Suprapubic skin (tissue), 4 donors: Measurements from ENCODE around the gene ILDR2. TPM values are rescaled to one million over a fixed set of nuclear protein-coding genes. Genes with fewer than 3 reads are reported as not detected.

ENCODE experiments used
- DNase-seq, 2 donors: peaks; one replicate each; pipeline ENCODE4 v3.0.0-alpha.2; 2019; ENCODE audit warnings: low spot score in 2 of 2
- H3K27ac ChIP-seq: fragments of 200-600 bp; sonication (generic); one replicate; pipeline ENCODE4 v1.5.1; 2019
- H3K27me3 ChIP-seq: fragments of 200-600 bp; sonication (generic); one replicate; pipeline ENCODE4 v1.5.1; 2019
- H3K36me3 ChIP-seq: fragments of 200-600 bp; sonication (generic); one replicate; pipeline ENCODE4 v1.5.1; 2019
- H3K4me1 ChIP-seq: fragments of 200-600 bp; sonication (generic); one replicate; pipeline ENCODE4 v1.5.1; 2019
- H3K4me3 ChIP-seq: fragments of 200-600 bp; sonication (generic); one replicate; pipeline ENCODE4 v1.5.1; 2019; ENCODE audit warnings: mild to moderate bottlenecking
- H3K9me3 ChIP-seq: fragments of 200-600 bp; sonication (generic); one replicate; pipeline ENCODE4 v1.5.1; 2019
- EP300 ChIP-seq: sonication (generic); formaldehyde crosslinking; IDR thresholded peaks from one replicate; pipeline ENCODE4 v1.6.1; 2017; ENCODE audit warnings: antibody characterized with exemption
- POLR2A ChIP-seq, 2 donors: fragments of 450-650 bp; IDR thresholded peaks; one replicate each; pipeline ENCODE4 v1.6.1; 2017; ENCODE audit warnings: antibody characterized with exemption in 2 of 2, mild to moderate bottlenecking in 2 of 2, moderate library complexity in 2 of 2
- POLR2AphosphoS5 ChIP-seq, 3 donors: sonication (generic); formaldehyde crosslinking; IDR thresholded peaks; one replicate each; pipeline ENCODE4 v1.6.1; 2017; ENCODE audit warnings: antibody characterized with exemption in 3 of 3
- WGBS: methylation state at CpG from one replicate; pipeline ENCODE4 v1.1.5; 2018; 5-methylcytosine and 5-hydroxymethylcytosine counted together
- total RNA-seq, 4 donors: library from RNA; depleted of rRNA; stranded (reverse); fragments of >200 nt; gene quantifications; one replicate each; pipeline ENCODE4 v1.1.0, GENCODE V29; 2016
- TF ChIP-seq, protein P1 (sequence below), 2 donors: fragments of 200-600 bp in 1 of 2; fragments of 450-650 bp in 1 of 2; sonication (generic) in 1 of 2; IDR thresholded peaks; one replicate each; pipeline ENCODE4 v1.5.1; 2016 to 2019; ENCODE audit warnings: antibody characterized with exemption in 2 of 2, mild to moderate bottlenecking in 1 of 2, moderate library complexity in 1 of 2

The ILDR2 gene
- total RNA-seq, 4 donors from 2014 or later = 0.47 to 0.70 (median 0.48) TPM; not detected in 1

GRCh38 chr1:166899769-166900168 is 75.6 kb downstream of the ILDR2 start:
- Histone ChIP-seq H3K4me3 (no peak overlapping the region), H3K27me3 (peaks cover 3% of the 10 kb centered on the region), H3K4me1 (no peaks in the 10 kb centered on the region), H3K27ac (no peak overlapping the region), H3K36me3 (no peaks in the 10 kb centered on the region), H3K9me3 (no peaks in the 10 kb centered on the region)
- no peak for DNase-seq
- TF ChIP-seq, protein P1, sequence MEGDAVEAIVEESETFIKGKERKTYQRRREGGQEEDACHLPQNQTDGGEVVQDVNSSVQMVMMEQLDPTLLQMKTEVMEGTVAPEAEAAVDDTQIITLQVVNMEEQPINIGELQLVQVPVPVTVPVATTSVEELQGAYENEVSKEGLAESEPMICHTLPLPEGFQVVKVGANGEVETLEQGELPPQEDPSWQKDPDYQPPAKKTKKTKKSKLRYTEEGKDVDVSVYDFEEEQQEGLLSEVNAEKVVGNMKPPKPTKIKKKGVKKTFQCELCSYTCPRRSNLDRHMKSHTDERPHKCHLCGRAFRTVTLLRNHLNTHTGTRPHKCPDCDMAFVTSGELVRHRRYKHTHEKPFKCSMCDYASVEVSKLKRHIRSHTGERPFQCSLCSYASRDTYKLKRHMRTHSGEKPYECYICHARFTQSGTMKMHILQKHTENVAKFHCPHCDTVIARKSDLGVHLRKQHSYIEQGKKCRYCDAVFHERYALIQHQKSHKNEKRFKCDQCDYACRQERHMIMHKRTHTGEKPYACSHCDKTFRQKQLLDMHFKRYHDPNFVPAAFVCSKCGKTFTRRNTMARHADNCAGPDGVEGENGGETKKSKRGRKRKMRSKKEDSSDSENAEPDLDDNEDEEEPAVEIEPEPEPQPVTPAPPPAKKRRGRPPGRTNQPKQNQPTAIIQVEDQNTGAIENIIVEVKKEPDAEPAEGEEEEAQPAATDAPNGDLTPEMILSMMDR (IDR thresholded peaks at IDR 0.05) = no peak
- no peak for TF ChIP-seq POLR2AphosphoS5 (IDR thresholded peaks at IDR 0.05)

GRCh38 chr1:166895766-166896165 is 79.6 kb downstream of the ILDR2 start:
- Histone ChIP-seq H3K36me3 (no peaks in the 10 kb centered on the region), H3K4me3 (no peak overlapping the region), H3K27me3 (peaks cover 3% of the 10 kb centered on the region), H3K4me1 (no peaks in the 10 kb centered on the region), H3K9me3 (no peaks in the 10 kb centered on the region), H3K27ac (no peak overlapping the region)
- no peak for DNase-seq
- 82% methylated on average over 4 of the region's 4 CpGs for WGBS
- TF ChIP-seq, protein P1 (IDR thresholded peaks at IDR 0.05) = no peak
- TF ChIP-seq POLR2AphosphoS5 (IDR thresholded peaks at IDR 0.05) (no peak), EP300 (no peak), POLR2A (IDR thresholded peaks at IDR 0.05) (no peak)

DNA sequence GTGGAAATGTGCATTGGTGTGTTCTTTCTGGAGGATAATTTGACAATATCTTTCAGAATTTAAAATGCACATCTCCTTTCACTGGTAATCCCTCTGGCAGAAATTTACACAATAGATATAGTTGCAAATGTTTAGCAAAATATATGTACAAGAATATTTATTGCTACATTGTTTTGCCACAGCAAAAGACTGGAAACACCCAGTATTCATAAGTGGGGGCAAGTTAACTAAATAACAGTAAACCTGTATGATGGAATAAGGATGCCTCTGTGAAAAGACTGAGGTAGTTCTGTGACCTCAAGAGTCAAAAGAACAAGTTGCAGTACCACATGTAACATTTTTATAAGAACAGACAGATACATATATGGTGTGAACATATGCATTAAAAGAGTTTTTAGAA is 85.6 kb downstream of the ILDR2 start:
- TF ChIP-seq POLR2A (IDR thresholded peaks at IDR 0.05) (no peak), EP300 (no peak), POLR2AphosphoS5 (IDR thresholded peaks at IDR 0.05) (no peak)
- TF ChIP-seq, protein P1 (IDR thresholded peaks at IDR 0.05) = no peak
- no peak for DNase-seq
- Histone ChIP-seq H3K27ac (no peak overlapping the region), H3K36me3 (no peaks in the 10 kb centered on the region), H3K4me3 (no peak overlapping the region), H3K27me3 (peaks cover 7% of the 10 kb centered on the region), H3K4me1 (no peaks in the 10 kb centered on the region), H3K9me3 (no peaks in the 10 kb centered on the region)

DNA sequence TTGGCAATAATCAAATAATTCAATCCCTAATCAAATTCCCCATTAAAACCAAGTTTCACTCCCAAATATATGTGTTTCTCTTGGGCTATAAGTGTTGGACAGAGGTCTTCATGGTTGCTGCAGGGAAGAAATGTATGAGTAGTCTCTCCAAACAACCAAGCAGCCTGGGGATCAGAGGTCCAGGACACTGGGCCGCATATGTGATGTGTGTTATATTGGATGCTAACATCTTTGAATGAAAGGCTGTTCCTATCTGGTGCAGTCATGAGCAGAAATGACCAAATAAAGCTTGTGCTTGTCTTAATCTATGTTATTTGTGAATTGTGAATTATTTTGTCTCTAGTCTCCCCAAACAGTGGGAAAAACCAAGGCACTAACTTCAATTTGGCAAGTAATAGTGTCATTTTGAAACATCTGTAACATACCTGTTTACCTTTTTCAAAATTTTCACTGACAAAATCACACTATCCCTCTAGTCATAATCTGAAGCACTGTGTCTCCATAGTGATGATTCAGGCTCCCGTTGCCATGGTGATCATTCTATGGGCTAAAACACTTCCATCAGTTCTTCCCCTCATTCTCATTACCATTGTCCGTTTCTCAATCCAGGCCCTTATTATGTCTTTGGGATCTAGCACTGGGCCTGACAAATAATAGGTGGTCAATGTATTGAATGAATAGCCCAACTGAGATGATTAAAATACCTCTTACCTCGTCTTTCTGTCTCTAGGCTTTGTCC is 86.8 kb downstream of the ILDR2 start:
- Histone ChIP-seq H3K4me3 (no peak overlapping the region), H3K27me3 (peaks cover 19% of the 10 kb centered on the region), H3K9me3 (no peaks in the 10 kb centered on the region), H3K27ac (no peak overlapping the region), H3K4me1 (peaks cover 4% of the 10 kb centered on the region), H3K36me3 (no peaks in the 10 kb centered on the region)
- no peak for TF ChIP-seq EP300
- TF ChIP-seq, protein P1 (IDR thresholded peaks at IDR 0.05) = no peak
- no peak for TF ChIP-seq POLR2AphosphoS5 (IDR thresholded peaks at IDR 0.05)
- no peak for TF ChIP-seq POLR2A (IDR thresholded peaks at IDR 0.05)
- WGBS = 86% methylated on average over 4 of the region's 4 CpGs
- DNase-seq = no peak

- H3K27me3 ChIP-seq = peaks cover 23% of the 10 kb centered on the region
- no peak overlapping the region for H3K4me3 ChIP-seq
- no peaks in the 10 kb centered on the region for H3K9me3 ChIP-seq
- peaks cover 4% of the 10 kb centered on the region for H3K4me1 ChIP-seq
- no peak overlapping the region for H3K27ac ChIP-seq
- no peak for TF ChIP-seq EP300
- TF ChIP-seq POLR2A (IDR thresholded peaks at IDR 0.05) = no peak
- TF ChIP-seq, protein P1 (IDR thresholded peaks at IDR 0.05) = no peak
- no peak for TF ChIP-seq POLR2AphosphoS5 (IDR thresholded peaks at IDR 0.05)
- 95% methylated on average over 3 of the region's 3 CpGs for WGBS
- no peak for DNase-seq
- no peaks in the 10 kb centered on the region for H3K36me3 ChIP-seq
These were observed 90.4 kb downstream of the ILDR2 start for GRCh38 chr1:166884971-166885370.
